ENCODE data around the gene AGK. TPM values are rescaled to one million over a fixed set of nuclear protein-coding genes. Genes with fewer than 3 reads are reported as not detected.

Gene AGK
- total RNA-seq, result 10 to 100 TPM in 3 of 4 donors, 1 to 10 TPM in 1; 9.8 to 20.1 (median 14.9) TPM

- WGBS, 2 donors, result 0% methylated on average over 33 to 53 of the region's 66 CpGs
- DNase-seq (ENCODE audit: low spot score in 2 of 2), result peak; percentile 24 to 90
Observed at GRCh38 chr7:141551094-141551781, at the start of gene AGK. TSS of gene AGK (plus strand) at chr7:141551410. CDS start at chr7:141555467, 4,057 bp downstream.

GRCh38 chr7:141501451-141501850 lies 49.8 kb upstream of the AGK start:
- H3K4me3 ChIP-seq (ENCODE audit: low read depth, poor library complexity, severe bottlenecking), result no peak overlapping the region
- intact Hi-C loops (cut with DNase I; ENCODE audit: low total_unique reads), result no loop called here
- no peak for TF ChIP-seq CTCF (IDR thresholded peaks at IDR 0.05)
- TF ChIP-seq POLR2A (IDR thresholded peaks at IDR 0.05), result no peak
- no peak for DNase-seq (ENCODE audit: low spot score in 2 of 2)
- WGBS, 2 donors, result 74 to 85% methylated on average over 2 of the region's 2 CpGs

More at GRCh38 chr7:141551094-141551781, at the start of gene AGK:
- intact Hi-C loops (cut with DNase I; ENCODE audit: low total_unique reads), result no loop called here
- TF ChIP-seq CTCF (IDR thresholded peaks at IDR 0.05), result no peak
- TF ChIP-seq POLR2A (IDR thresholded peaks at IDR 0.05), result no peak
- peak within 1 kb of the TSS; percentile 86 for H3K4me3 ChIP-seq (ENCODE audit: low read depth, poor library complexity, severe bottlenecking)

GRCh38 chr7:141511316-141511675 lies 39.9 kb upstream of the AGK start:
- TF ChIP-seq POLR2A (IDR thresholded peaks at IDR 0.05), result no peak
- intact Hi-C loops (cut with DNase I; ENCODE audit: low total_unique reads), result no loop called here
- H3K4me3 ChIP-seq (ENCODE audit: low read depth, poor library complexity, severe bottlenecking), result no peak overlapping the region
- DNase-seq (ENCODE audit: low spot score in 2 of 2), result no peak
- WGBS, 2 donors, result 3 to 9% methylated on average over 8 of the region's 8 CpGs

- intact Hi-C loops (cut with DNase I; ENCODE audit: low total_unique reads), result no loop called here
- DNase-seq (ENCODE audit: low spot score in 2 of 2), result no peak
- TF ChIP-seq CTCF (IDR thresholded peaks at IDR 0.05) (no peak), POLR2A (IDR thresholded peaks at IDR 0.05) (no peak)
- no peak overlapping the region for H3K4me3 ChIP-seq (ENCODE audit: low read depth, poor library complexity, severe bottlenecking)
- 3 to 6% methylated on average over 34 to 36 of the region's 36 CpGs for WGBS, 2 donors
Observed at GRCh38 chr7:141511676-141512396, 39.4 kb upstream of the AGK start.

GRCh38 chr7:141512597-141512996 lies 38.6 kb upstream of the AGK start:
- intact Hi-C loops (cut with DNase I; ENCODE audit: low total_unique reads), result no loop called here
- DNase-seq (ENCODE audit: low spot score in 2 of 2), result no peak
- TF ChIP-seq POLR2A (IDR thresholded peaks at IDR 0.05) (no peak), CTCF (IDR thresholded peaks at IDR 0.05) (no peak)
- WGBS, 2 donors, result 85 to 87% methylated on average over 2 of the region's 2 CpGs
- no peak overlapping the region for H3K4me3 ChIP-seq (ENCODE audit: low read depth, poor library complexity, severe bottlenecking)

- TF ChIP-seq POLR2A (IDR thresholded peaks at IDR 0.05) (no peak), CTCF (IDR thresholded peaks at IDR 0.05) (no peak)
- no peak overlapping the region for H3K4me3 ChIP-seq (ENCODE audit: low read depth, poor library complexity, severe bottlenecking)
- DNase-seq (ENCODE audit: low spot score in 2 of 2), result no peak
- WGBS, 2 donors, result 80 to 82% methylated on average over 1 of the region's 1 CpG
- intact Hi-C loops (cut with DNase I; ENCODE audit: low total_unique reads), result no loop called here
Observed at GRCh38 chr7:141513720-141514119, 37.5 kb upstream of the AGK start.

Measured in lower leg skin (tissue), 4 donors.